ENCODE data around the gene MTMR3.

MTMR3 gene

DNA sequence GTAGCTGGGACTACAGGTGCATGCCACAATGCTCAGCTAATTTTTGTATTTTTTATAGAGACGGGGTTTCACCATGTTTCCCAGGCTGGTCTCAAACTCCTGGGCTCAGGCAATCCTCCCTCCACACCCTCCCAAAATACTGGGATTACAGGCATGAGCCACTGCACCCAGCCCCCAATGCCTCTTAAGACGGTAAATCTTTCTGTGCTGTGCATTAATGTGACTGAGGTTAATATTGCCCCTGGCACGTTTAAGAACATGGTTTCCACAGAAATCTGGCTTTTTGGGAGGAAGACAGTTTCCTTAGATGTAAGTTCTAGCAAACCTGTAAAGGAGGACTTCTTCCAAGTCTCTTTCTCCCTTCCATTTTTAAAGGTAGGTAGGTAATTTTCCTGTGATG, 191.2 kb downstream of the MTMR3 start:
- TF ChIP-seq, protein P1, sequence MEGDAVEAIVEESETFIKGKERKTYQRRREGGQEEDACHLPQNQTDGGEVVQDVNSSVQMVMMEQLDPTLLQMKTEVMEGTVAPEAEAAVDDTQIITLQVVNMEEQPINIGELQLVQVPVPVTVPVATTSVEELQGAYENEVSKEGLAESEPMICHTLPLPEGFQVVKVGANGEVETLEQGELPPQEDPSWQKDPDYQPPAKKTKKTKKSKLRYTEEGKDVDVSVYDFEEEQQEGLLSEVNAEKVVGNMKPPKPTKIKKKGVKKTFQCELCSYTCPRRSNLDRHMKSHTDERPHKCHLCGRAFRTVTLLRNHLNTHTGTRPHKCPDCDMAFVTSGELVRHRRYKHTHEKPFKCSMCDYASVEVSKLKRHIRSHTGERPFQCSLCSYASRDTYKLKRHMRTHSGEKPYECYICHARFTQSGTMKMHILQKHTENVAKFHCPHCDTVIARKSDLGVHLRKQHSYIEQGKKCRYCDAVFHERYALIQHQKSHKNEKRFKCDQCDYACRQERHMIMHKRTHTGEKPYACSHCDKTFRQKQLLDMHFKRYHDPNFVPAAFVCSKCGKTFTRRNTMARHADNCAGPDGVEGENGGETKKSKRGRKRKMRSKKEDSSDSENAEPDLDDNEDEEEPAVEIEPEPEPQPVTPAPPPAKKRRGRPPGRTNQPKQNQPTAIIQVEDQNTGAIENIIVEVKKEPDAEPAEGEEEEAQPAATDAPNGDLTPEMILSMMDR (IDR thresholded peaks at IDR 0.05): no peak

DNA sequence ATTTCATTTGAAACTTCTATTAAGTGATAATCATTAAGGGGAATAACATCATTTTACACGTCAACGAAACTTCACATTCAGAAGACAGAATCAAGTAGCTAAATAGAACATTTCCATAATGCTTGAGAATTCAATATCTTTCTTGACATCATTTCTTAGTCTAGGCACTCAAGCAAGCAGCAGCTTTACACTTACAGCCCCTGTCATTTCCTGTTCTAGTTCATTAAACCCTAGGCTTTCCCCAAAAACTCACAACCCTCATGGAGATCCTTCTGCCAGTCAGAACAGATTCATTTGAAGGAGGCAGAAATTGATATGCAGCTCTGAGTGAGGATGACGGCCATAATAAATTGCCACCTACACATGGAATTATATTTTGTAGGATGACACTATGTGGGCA, 192.0 kb downstream of the MTMR3 start:
- TF ChIP-seq, protein P1 (IDR thresholded peaks at IDR 0.05): no peak

DNA sequence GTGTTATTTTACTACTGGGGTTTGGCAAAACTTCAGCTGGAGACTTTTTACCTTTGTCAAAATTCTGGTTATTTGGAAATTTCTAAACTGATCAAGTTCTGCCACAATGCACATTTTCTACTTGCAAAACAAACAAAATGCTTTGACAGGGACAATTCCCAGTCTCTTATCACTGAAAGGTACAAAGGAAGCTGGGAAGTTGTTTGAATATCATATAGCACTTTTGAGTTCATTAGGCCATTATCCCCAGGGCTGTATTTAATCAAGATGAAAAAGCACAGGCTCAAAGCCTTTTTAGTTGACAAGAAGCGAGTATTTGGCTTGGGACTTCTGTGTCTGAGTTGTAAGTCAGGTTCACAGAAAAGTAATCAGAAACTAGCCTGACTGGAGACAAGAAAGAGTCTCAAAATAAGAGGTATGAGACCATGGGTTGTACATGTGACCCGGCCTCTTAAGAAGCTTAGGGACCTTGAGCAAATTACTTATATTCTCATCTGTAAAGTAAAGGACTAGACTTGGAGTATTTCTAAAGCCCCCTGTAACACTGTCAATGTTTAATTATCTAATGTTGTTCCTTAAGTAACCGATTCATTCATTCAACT, 194.4 kb downstream of the MTMR3 start:
- TF ChIP-seq, protein P1 (IDR thresholded peaks at IDR 0.05): no peak

DNA sequence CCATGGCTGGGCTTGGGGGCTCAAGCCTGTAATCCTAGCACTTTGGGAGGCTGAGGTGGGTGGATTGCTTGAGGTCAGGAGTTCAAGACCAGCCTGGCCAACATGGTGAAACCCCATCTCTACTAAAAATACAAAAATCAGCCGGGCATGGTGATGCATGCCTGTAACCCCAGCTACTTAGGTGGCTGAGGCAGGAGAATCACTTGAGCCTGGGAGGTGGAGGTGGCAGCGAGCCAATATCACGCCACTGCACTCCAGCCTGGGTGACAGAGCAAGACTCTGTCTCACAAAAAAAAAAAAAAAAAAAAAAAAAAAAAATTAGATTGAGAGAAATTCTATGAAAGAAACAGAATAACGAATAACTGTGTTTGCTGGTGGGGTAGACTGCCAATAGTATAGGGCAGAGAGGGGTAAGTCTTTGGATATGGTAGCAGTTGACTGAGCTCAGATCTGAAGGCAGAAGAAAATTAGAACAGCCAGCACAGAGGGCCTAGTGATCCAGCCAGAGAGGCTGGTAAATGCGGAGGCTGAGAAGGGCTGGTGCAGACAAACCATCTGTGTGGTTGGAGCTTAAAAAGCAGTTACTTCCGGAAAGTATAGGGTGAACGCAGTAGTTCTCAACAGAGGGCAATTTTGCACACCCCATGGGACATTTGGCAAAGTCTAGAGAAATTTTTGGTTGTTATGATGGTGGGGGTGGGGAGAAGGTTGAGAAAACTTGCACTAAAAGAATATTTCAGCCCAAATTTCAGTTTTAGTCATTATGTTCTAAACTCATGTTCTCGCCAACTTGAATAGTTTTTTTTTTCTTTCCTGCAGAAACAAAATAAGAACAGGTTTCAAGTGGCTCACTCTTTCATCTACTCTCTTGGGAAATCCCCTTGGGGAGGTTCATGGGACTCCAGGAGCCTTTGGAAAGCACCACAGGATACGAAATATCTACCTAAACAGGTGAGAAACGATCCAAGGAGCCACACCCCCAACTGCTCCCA, 195.6 kb downstream of the MTMR3 start:
- TF ChIP-seq, protein P1 (IDR thresholded peaks at IDR 0.05): no peak

DNA sequence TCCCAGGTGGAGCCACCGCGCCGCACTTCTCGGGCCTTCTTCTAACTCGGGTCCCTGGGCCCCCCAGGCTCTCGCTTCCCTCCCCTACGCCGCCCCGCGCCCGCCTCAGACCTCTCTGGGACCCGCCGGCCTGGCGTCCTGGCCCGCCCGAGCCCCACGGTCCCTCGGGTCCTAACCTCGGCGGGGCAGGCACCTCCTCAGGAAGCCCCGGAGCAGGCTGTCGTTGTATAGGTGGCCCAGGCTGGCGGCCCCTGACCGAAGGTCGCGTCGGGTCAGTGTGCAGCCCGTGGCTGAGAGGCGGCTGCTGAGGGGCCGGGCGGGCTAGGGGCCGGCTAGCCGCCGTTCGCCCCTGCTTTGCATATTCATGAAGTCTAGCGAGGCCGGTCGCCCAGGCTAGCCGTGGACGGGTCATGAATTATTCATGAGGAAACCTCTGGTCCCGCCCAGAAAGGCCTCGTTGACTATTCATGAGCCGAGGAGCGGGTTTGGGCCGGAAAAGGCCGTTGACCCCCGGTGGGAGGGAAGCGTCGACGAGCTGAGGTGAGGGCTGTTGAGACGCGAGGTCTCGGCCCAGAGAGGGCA, 197.1 kb downstream of the MTMR3 start, which contains the start of gene HORMAD2:
Gene HORMAD2 (plus strand): TSS at position 513 of the 582 bp plus-strand sequence. CDS start 13,489 bp downstream, outside the sequence.
- TF ChIP-seq, protein P1 (IDR thresholded peaks at IDR 0.05): no peak

Data from LNCAP (cell line).